A673 (cell line): Measurements from ENCODE around the gene SLC4A7.

Experiments
- CTCF ChIP-seq: fragments of 300-800, 200-600 bp; sonication (generic); conservative IDR thresholded peaks from 2 replicates; pipeline ENCODE4 v1.5.1; 2017; ENCODE audit warnings: low read depth, mild to moderate bottlenecking, antibody characterized with exemption, low read length, moderate library complexity, mixed read lengths
- EZH2 ChIP-seq: fragments of 200-600 bp; sonication (generic); IDR thresholded peaks from 2 replicates; pipeline ENCODE4 v1.6.1; 2017; ENCODE audit warnings: borderline replicate concordance, low read depth, mild to moderate bottlenecking, mixed read lengths, antibody characterized with exemption, low read length; ENCODE audit not compliant: poor library complexity, severe bottlenecking

GRCh38 chr3:27509376-27509775 is 25.2 kb upstream of the SLC4A7 start:
- TF ChIP-seq CTCF (no peak), EZH2 (no peak)
